HG02884 (cell line): ENCODE measurements around the gene HSPA12B.
"Not testable (repeated sequence)": the region's sequence is repeated elsewhere in the genome, so short reads cannot be mapped to it uniquely, and the experiment has no call there.

Experiments used
- ATAC-seq: cut with Tn5 transposase; IDR thresholded peaks from one replicate; pipeline ENCODE4 v1.9.1; 2021; ENCODE audit warnings: mild to moderate bottlenecking, moderate library complexity; ENCODE audit not compliant: unreplicated experiment

HSPA12B gene

GRCh38 chr20:3785240-3786125, 53.0 kb downstream of the HSPA12B start:
- no peak for ATAC-seq

DNA sequence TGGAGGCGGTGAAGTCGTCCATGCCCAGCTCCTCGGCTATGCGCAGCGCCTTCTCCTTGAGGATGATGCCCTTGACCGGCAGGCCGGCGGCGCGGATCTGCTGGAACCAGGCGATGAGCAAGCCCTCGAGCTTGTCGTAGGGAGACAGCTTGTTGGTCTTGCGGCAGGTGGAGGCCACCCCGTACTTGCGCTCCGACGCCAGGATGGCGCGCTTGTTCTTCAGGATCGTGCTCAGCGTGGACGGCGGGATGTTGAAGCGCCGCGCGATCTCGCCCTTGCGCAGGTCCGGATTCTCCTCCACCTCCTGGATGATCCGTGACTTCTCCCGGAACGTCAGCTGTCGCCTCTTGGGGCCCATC, 53.6 kb downstream of the HSPA12B start:
- peak; percentile 13 for ATAC-seq

GRCh38 chr20:3786665-3787323, 54.3 kb downstream of the HSPA12B start, which contains the start of gene CENPB:
TSS of gene CENPB (minus strand) at chr20:3786740. CDS start at chr20:3786483, 257 bp downstream.
- ATAC-seq = peak; percentile 59

- no peak for ATAC-seq
Measured at GRCh38 chr20:3787324-3788014, 55.0 kb downstream of the HSPA12B start.

GRCh38 chr20:3788685-3789155, 56.2 kb downstream of the HSPA12B start:
- no peak for ATAC-seq

DNA sequence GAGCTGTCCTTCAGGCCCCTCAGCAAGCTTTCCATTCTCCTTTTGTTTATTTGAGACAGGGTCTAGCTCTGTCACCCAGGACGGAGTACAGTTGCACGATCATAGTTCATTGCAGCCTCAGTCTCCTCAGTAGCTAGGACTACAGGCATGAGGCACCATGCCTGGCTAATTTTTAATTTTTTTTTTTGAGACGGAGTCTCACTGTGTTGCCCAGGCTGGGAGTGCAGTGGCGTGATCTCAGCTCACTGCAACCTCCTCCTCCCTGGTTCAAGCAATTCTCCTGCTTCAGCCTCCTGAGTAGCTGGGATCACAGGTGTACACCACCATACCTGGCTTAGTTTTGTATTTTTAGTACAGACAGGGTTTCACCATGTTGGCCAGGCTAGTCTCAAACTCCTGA, 56.7 kb downstream of the HSPA12B start:
- ATAC-seq = not testable (repeated sequence)

GRCh38 chr20:3794168-3794567, 61.7 kb downstream of the HSPA12B start:
- not testable (repeated sequence) for ATAC-seq

GRCh38 chr20:3794701-3795420, 62.4 kb downstream of the HSPA12B start:
- ATAC-seq = no peak

DNA sequence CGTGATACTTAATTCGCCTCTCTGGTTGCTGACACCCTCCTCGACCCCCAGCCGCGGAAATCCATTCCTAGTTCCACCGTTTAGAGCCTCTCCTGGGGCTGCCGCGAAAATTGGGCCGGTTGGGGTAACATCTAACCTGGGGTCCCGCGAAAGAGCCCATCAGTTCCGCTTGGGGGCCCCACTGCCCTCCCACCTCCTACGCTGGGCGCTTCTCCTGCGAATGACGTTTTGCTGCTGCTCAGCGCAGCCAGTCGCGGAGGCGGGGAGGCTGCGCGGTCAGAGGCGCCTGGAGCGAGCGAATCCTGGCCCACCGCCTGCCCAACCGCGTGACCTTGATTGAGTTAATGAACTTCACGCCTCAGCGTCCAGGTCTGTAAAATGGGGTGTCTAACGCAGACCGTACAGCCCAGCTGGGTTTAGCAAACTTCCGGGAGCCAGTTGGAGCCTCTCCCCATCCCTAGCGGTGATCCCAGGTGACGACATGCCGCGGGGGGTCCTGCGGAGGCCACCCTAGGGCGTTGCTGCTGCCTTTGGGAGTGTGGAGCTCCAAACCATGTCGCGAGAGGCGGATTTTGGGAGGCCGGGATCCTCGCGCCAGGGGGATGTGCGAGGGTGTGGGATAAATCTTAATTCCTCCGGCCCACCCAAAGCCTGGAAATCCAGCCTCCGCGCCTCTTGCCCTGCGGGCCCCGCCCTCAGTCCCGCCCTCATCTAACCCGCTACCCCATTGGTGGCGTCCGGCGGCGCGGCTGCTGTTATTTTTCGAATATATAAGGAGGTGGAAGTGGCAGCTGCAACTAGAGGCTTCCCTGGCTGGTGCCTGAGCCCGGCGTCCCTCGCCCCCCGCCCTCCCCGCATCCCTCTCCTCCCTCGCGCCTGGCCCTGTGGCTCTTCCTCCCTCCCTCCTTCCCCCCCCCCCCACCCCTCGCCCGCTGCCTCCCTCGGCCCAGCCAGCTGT, 63.3 kb downstream of the HSPA12B start, which contains the start of gene CDC25B:
TSS of gene CDC25B (plus strand) at position 800 of the 958 bp plus-strand sequence. CDS start 222 bp downstream, outside the sequence.
- ATAC-seq = peak; percentile 66

GRCh38 chr20:3796477-3797225, 64.2 kb downstream of the HSPA12B start:
- ATAC-seq = no peak

- ATAC-seq = no peak
Measured at GRCh38 chr20:3797226-3797545, 64.7 kb downstream of the HSPA12B start.

DNA sequence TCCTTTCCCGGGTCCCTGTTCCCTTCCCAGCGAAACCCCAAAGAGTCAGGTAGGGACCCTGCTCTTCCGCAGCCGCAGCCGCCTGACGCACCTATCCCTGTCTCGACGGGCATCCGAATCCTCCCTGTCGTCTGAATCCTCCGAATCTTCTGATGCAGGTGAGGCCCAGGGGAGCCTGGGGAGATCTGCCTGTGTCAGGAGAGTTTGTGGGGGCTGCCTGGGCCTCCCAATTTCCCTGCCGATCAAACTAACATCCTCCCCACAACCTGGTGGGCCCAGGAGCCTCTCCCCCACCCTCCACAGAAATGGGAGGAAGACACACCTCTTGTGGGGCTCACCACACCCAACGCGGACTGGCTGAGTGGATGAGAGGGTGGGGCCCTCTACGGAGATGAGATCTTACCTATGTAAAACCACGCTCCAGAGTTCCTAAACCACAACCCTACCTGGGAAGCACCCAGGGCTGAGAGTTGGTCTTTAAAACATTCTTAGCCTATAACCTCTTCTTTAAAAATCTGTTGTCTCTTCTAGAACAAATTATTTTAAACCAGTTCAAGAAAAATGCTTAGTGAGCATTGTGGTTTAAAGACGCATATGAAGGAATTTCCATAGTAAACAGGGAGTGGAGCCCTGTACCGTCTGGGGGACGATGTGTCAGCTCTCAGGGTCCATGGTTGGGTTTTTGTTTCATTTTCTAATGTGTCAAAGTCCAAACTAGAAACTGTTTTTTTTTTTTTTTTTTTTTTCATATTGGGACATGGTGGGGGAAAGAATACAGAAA, 65.3 kb downstream of the HSPA12B start:
- no peak for ATAC-seq

DNA sequence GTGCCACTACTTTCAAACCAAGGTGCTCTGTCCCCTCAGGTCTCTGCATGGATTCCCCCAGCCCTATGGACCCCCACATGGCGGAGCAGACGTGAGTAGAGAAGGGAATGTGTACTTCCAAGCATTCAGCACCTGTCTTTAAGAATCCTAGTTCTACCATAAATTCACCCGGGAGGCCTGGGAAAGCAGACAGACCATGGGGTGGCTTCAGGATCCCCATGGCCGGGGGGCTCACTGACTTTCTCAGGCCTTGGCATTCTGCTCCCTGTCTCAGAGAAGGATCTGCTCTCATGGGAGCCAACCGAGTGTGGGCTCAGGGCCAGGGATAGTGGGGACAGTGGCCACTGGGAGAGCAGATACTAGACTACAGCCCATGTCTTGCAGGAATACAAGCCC, 65.9 kb downstream of the HSPA12B start:
- no peak for ATAC-seq

DNA sequence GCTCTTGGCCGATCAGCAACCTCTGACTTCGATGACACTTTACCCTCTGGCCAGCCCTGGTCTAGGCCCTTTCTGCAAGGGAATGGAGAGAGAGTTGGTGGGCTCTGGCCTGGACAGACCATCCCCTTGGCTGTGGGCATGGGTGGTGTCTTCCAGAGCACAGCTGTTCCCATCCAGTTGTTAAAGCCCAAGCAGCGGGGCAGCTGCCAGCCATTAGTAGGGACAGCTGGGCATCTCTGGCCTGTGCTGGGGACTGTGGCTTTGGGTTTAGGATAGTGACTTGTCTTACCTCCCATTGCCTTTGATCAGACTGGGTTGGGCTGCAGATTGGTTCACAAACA, 66.4 kb downstream of the HSPA12B start:
- ATAC-seq = no peak

GRCh38 chr20:3800256-3800877, 67.9 kb downstream of the HSPA12B start:
- ATAC-seq = no peak

- no peak for ATAC-seq
Measured at GRCh38 chr20:3800878-3801260, 68.4 kb downstream of the HSPA12B start.

- ATAC-seq = no peak
Measured at GRCh38 chr20:3801299-3801698, 68.8 kb downstream of the HSPA12B start.

DNA sequence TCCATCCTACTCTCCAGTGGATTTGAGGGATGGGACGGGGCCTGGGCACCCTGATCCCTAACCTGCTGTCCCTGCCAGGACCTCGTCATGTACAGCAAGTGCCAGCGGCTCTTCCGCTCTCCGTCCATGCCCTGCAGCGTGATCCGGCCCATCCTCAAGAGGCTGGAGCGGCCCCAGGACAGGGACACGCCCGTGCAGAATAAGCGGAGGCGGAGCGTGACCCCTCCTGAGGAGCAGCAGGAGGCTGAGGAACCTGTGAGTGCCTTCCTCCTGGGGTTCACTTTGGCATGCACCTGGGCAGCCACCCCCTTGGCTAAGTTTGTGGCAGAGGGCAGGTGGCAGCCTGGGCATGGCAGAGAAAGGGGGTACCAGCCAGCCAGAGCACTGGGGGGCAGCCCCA, 69.4 kb downstream of the HSPA12B start:
- no peak for ATAC-seq
